ENCODE data around the gene TTC34. TPM values are rescaled to one million over a fixed set of nuclear protein-coding genes. Genes with fewer than 3 reads are reported as not detected.
"Not testable (repeated sequence)": the region's sequence is repeated elsewhere in the genome, so short reads cannot be mapped to it uniquely, and the experiment has no call there.

TTC34 gene
- total RNA-seq, 1 donor from 2014 or later = 1.8 TPM

DNA sequence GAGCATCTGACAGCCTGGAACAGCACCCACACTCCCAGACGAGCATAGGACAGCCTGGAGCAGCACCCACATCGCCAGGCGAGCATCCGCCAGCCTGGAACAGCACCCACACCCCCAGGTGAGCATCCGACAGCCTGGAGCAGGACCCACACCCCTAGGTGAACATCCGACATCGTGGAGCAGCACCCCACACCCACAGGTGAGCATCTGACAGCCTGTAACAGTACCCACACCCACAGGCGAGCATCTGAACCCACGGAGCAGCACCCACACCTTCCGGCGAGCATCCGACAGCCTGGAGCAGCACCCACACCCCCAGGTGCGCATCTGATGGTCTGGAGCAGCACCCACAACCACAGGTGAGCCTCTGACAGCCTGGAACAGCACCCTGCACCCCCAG lies 44.0 kb downstream of the TTC34 start:
- H3K4me1 Mint-ChIP-seq; DNase-seq; intact Hi-C loops (cut with micrococcal nuclease); H3K36me3 Mint-ChIP-seq (ENCODE audit: low read depth); H3K4me3 Mint-ChIP-seq; H3K27me3 Mint-ChIP-seq; H3K27ac Mint-ChIP-seq; H3K9me3 Mint-ChIP-seq: not testable (repeated sequence)

GRCh38 chr1:2755426-2755825 lies 46.1 kb downstream of the TTC34 start:
- H3K9me3 Mint-ChIP-seq; H3K4me3 Mint-ChIP-seq; DNase-seq; H3K36me3 Mint-ChIP-seq (ENCODE audit: low read depth); H3K27me3 Mint-ChIP-seq; H3K27ac Mint-ChIP-seq; intact Hi-C loops (cut with micrococcal nuclease); H3K4me1 Mint-ChIP-seq: not testable (repeated sequence)

GRCh38 chr1:2754597-2754996 lies 46.9 kb downstream of the TTC34 start:
- H3K4me3 Mint-ChIP-seq; H3K27ac Mint-ChIP-seq; intact Hi-C loops (cut with micrococcal nuclease); H3K9me3 Mint-ChIP-seq; H3K4me1 Mint-ChIP-seq; H3K27me3 Mint-ChIP-seq; DNase-seq; H3K36me3 Mint-ChIP-seq (ENCODE audit: low read depth): not testable (repeated sequence)

DNA sequence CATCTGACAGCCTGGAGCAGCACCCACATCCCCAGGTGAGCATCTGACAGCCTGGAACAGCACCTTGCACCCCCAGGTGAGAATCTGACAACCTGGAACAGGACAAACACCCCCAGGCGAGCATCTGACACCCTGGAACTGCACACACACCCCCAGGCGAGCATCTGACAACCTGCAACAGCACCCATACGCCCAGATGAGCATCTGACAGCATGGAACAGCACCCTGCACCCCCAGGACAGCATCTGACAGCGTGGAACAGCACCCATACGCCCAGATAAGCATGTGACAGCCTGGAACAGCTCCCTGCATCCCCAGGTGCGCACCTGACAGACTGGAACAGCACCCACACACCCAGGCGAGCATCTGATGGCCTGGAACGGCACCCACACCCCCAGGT lies 49.0 kb downstream of the TTC34 start:
- DNase-seq; H3K9me3 Mint-ChIP-seq; intact Hi-C loops (cut with micrococcal nuclease); H3K36me3 Mint-ChIP-seq (ENCODE audit: low read depth); H3K4me3 Mint-ChIP-seq; H3K27ac Mint-ChIP-seq; H3K4me1 Mint-ChIP-seq; H3K27me3 Mint-ChIP-seq: not testable (repeated sequence)

GRCh38 chr1:2751866-2752265 lies 49.6 kb downstream of the TTC34 start:
- H3K27ac Mint-ChIP-seq; H3K27me3 Mint-ChIP-seq; DNase-seq; H3K4me1 Mint-ChIP-seq; H3K4me3 Mint-ChIP-seq; H3K9me3 Mint-ChIP-seq; H3K36me3 Mint-ChIP-seq (ENCODE audit: low read depth); intact Hi-C loops (cut with micrococcal nuclease): not testable (repeated sequence)

- DNase-seq; H3K4me1 Mint-ChIP-seq; H3K9me3 Mint-ChIP-seq; intact Hi-C loops (cut with micrococcal nuclease); H3K4me3 Mint-ChIP-seq; H3K36me3 Mint-ChIP-seq (ENCODE audit: low read depth); H3K27ac Mint-ChIP-seq; H3K27me3 Mint-ChIP-seq: not testable (repeated sequence)
Measured at GRCh38 chr1:2750766-2751730, 50.4 kb downstream of the TTC34 start.

DNA sequence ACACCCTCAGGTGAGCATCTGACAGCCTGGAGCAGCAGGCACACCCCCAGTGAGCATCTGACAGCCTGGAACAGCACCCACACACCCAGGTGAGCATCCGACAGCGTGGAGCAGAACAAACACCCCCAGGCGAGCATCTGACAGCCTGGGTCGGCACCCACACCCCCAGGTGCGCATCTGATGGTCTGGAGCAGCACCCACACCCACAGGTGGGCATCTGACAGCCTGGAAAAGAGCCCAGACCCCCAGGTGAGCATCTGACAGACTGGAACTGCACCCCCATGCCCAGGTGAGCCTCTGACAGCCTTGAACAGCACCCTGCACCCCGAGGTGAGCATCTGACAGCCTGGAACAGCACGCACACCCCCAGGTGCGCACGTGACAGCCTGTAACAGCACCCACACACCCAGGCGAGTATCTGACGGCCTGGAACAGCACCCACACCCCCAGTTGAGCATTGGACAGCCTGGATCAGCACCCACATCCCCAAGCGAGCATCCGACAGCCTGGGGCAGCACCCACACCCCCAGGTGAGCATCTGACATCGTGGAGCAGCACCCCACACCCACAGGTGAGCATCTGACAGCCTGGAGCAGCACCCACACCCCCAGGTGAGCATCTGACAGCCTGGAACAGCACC lies 51.3 kb downstream of the TTC34 start:
- H3K27me3 Mint-ChIP-seq; H3K27ac Mint-ChIP-seq; H3K9me3 Mint-ChIP-seq; H3K4me3 Mint-ChIP-seq; DNase-seq; intact Hi-C loops (cut with micrococcal nuclease); H3K4me1 Mint-ChIP-seq; H3K36me3 Mint-ChIP-seq (ENCODE audit: low read depth): not testable (repeated sequence)

DNA sequence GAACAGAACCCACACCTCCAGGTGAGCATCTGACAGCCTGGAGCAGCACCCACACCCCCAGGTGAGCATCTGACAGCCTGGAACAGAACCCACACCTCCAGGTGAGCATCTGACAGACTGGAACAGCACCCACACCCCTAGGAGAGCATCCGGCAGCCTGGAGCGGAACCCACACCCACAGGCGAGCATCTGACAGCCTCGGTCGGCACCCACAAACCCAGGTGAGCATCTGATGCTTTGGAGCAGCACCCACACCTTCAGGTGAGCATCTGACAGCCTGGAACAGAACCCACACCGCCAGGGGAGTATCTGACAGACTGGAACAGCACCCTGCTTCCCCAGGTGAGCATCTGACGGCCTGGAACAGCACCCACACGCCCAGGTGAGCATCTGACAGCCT lies 52.9 kb downstream of the TTC34 start:
- H3K36me3 Mint-ChIP-seq (ENCODE audit: low read depth); H3K27ac Mint-ChIP-seq; DNase-seq; intact Hi-C loops (cut with micrococcal nuclease); H3K27me3 Mint-ChIP-seq; H3K9me3 Mint-ChIP-seq; H3K4me1 Mint-ChIP-seq; H3K4me3 Mint-ChIP-seq: not testable (repeated sequence)

DNA sequence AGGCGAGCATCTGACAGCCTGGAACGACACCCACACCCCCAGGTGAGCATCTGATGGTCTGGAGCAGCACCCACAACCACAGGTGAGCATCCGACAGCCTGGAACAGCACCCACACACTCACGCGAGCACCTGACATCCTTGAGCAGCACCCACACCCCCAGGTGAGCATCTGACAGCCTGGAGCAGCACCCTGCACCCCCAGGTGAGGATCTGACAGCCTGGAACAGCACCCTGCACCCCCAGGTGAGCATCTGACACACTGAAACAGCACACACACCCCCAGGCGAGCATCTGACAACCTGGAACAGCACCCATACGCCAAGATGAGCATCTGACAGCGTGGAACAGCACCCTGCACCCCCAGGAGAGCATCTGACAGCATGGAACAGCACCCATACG lies 106.7 kb downstream of the TTC34 start:
- intact Hi-C loops (cut with micrococcal nuclease); H3K4me1 Mint-ChIP-seq; H3K36me3 Mint-ChIP-seq (ENCODE audit: low read depth); H3K9me3 Mint-ChIP-seq; H3K27ac Mint-ChIP-seq; H3K27me3 Mint-ChIP-seq; DNase-seq; H3K4me3 Mint-ChIP-seq: not testable (repeated sequence)

DNA sequence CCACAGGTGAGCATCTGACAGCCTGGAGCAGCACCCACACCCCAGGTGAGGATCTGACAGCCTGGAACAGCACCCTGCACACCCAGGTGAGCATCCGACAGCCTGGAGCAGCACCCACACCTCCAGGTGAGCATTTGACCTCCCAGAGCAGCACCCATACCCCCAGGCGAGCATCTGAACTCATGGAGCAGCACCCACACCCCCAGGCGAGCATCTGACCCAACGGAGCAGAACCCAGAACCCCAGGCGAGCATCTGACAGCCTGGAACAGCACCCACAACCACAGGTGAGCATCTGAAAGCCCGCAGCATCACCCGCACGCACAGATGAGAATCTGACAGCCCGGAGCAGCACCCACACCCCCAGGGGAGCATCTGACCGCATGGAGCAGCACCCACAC lies 111.3 kb downstream of the TTC34 start:
- H3K4me3 Mint-ChIP-seq; H3K36me3 Mint-ChIP-seq (ENCODE audit: low read depth); H3K27ac Mint-ChIP-seq; H3K4me1 Mint-ChIP-seq; H3K27me3 Mint-ChIP-seq; DNase-seq; H3K9me3 Mint-ChIP-seq; intact Hi-C loops (cut with micrococcal nuclease): not testable (repeated sequence)

DNA sequence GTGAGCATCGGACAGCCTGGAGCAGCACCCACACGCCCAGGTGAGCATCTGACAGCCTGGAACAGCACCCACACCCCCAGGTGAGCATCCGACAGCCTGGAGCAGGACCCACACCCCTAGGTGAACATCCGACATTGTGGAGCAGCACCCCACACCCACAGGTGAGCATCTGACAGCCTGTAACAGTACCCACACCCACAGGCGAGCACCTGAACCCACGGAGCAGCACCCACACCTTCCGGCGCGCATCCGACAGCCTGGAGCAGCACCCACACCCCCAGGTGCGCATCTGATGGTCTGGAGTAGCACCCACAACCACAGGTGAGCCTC lies 113.2 kb downstream of the TTC34 start:
- intact Hi-C loops (cut with micrococcal nuclease) = not testable (repeated sequence)

GRCh38 chr1:2687638-2688335 lies 113.7 kb downstream of the TTC34 start:
- H3K4me3 Mint-ChIP-seq; H3K27ac Mint-ChIP-seq; H3K27me3 Mint-ChIP-seq; H3K9me3 Mint-ChIP-seq; intact Hi-C loops (cut with micrococcal nuclease); H3K4me1 Mint-ChIP-seq; DNase-seq; H3K36me3 Mint-ChIP-seq (ENCODE audit: low read depth): not testable (repeated sequence)

More for the DNA sequence above, 113.2 kb downstream of the TTC34 start:
- H3K4me1 Mint-ChIP-seq; H3K36me3 Mint-ChIP-seq (ENCODE audit: low read depth); H3K4me3 Mint-ChIP-seq; H3K27ac Mint-ChIP-seq; DNase-seq; H3K27me3 Mint-ChIP-seq; H3K9me3 Mint-ChIP-seq: not testable (repeated sequence)

- H3K4me1 Mint-ChIP-seq; H3K27me3 Mint-ChIP-seq; H3K9me3 Mint-ChIP-seq; H3K27ac Mint-ChIP-seq; H3K36me3 Mint-ChIP-seq (ENCODE audit: low read depth); intact Hi-C loops (cut with micrococcal nuclease); DNase-seq; H3K4me3 Mint-ChIP-seq: not testable (repeated sequence)
Measured at GRCh38 chr1:2687174-2687591, 114.3 kb downstream of the TTC34 start.

GRCh38 chr1:2686091-2686863 lies 115.2 kb downstream of the TTC34 start:
- intact Hi-C loops (cut with micrococcal nuclease); DNase-seq; H3K9me3 Mint-ChIP-seq; H3K27ac Mint-ChIP-seq; H3K4me3 Mint-ChIP-seq; H3K27me3 Mint-ChIP-seq; H3K4me1 Mint-ChIP-seq; H3K36me3 Mint-ChIP-seq (ENCODE audit: low read depth): not testable (repeated sequence)

Data from activated CD4-positive, alpha-beta T cell treated with anti-CD3 and anti-CD28 coated beads, Interleukin-2, amount 10 ng/mL, durations not matched to agents 24 days and 14 days (primary cell).